Tibial nerve (tissue), 4 donors: ENCODE measurements around the gene ADGRG1. TPM values are rescaled to one million over a fixed set of nuclear protein-coding genes. Genes with fewer than 3 reads are reported as not detected.

Source experiments
- DNase-seq, 2 donors: peaks; one replicate each; pipeline ENCODE4 v3.0.0-alpha.2; 2019; ENCODE audit warnings: low spot score in 2 of 2
- H3K27ac ChIP-seq, 4 donors: fragments of 200-600 bp; sonication (generic) in 3 of 4; one replicate each; pipeline ENCODE4 v1.5.1; 2017 to 2019; ENCODE audit warnings: mild to moderate bottlenecking in 1 of 4
- H3K27me3 ChIP-seq, 2 donors: fragments of 200-600 bp; sonication (generic) in 1 of 2; one replicate each; pipeline versions ENCODE4 v1.5.1 to v1.6.0; 2017 to 2019
- H3K36me3 ChIP-seq, 3 donors: fragments of 200-600 bp; sonication (generic); one replicate each; pipeline ENCODE4 v1.5.1; 2018 to 2019
- H3K4me1 ChIP-seq, 4 donors: fragments of 200-600 bp; sonication (generic) in 3 of 4; one replicate each; pipeline ENCODE4 v1.5.1; 2017 to 2019
- H3K4me3 ChIP-seq, 4 donors: fragments of 200-600 bp; sonication (generic) in 3 of 4; one replicate each; pipeline ENCODE4 v1.5.1; 2017 to 2019; ENCODE audit warnings: mild to moderate bottlenecking in 1 of 4, moderate library complexity in 1 of 4
- H3K9me3 ChIP-seq, 4 donors: fragments of 200-600 bp; sonication (generic) in 3 of 4; one replicate each; pipeline ENCODE4 v1.5.1; 2017 to 2019
- CTCF ChIP-seq, 5 experiments: fragments of 200-600 bp in 3 of 5; fragments of 450-650 bp in 2 of 5; sonication (generic) in 3 of 5; IDR thresholded peaks; one replicate each; pipeline ENCODE4 v1.5.1; 2016 to 2019; ENCODE audit warnings: antibody characterized with exemption in 5 of 5, mild to moderate bottlenecking in 3 of 5, moderate library complexity in 2 of 5
- EP300 ChIP-seq, 2 donors: sonication (generic); formaldehyde crosslinking; IDR thresholded peaks; one replicate each; pipeline ENCODE4 v1.6.1; 2017; ENCODE audit warnings: antibody characterized with exemption in 2 of 2, mild to moderate bottlenecking in 1 of 2
- POLR2A ChIP-seq, 2 donors: fragments of 450-650 bp; IDR thresholded peaks; one replicate each; pipeline ENCODE4 v1.6.1; 2017; ENCODE audit warnings: antibody characterized with exemption in 2 of 2, mild to moderate bottlenecking in 2 of 2, moderate library complexity in 2 of 2
- WGBS, 2 donors: methylation state at CpG; one replicate each; pipeline ENCODE4 v1.1.5; 2018; 5-methylcytosine and 5-hydroxymethylcytosine counted together
- total RNA-seq, 4 donors: library from RNA; depleted of rRNA; stranded (reverse); fragments of >200 nt; gene quantifications; one replicate each; pipeline ENCODE4 v1.1.0, GENCODE V29; 2016

ADGRG1 gene
- total RNA-seq, 4 donors from 2014 or later: 9.0 to 59.4 (median 41.8) TPM

- TF ChIP-seq POLR2A (IDR thresholded peaks at IDR 0.05) (no peak), EP300 (IDR thresholded peaks at IDR 0.05) (no peak), CTCF (IDR thresholded peaks at IDR 0.05) (no peak)
- no peaks in the 10 kb centered on the region for H3K9me3 ChIP-seq
- H3K27ac ChIP-seq: no peak overlapping the region
- H3K36me3 ChIP-seq: peaks cover 0 to 26% (median 3%) of the 10 kb centered on the region in 3 donors
- no peak overlapping the region for H3K4me3 ChIP-seq
- H3K4me1 ChIP-seq: no peaks in the 10 kb centered on the region
- no peaks in the 10 kb centered on the region for H3K27me3 ChIP-seq
- 78 to 85% methylated on average over 11 of the region's 11 CpGs for WGBS, 2 donors
- DNase-seq: no peak
Measured at GRCh38 chr16:57656342-57656955, 28.0 kb downstream of the ADGRG1 start.

- peaks cover 0 to 34% (median 3%) of the 10 kb centered on the region in 3 donors for H3K36me3 ChIP-seq
- 80 to 97% methylated on average over 7 to 13 of the region's 13 CpGs for WGBS, 2 donors
- H3K4me3 ChIP-seq: no peak overlapping the region
- H3K9me3 ChIP-seq: no peaks in the 10 kb centered on the region
- no peaks in the 10 kb centered on the region for H3K4me1 ChIP-seq
- no peaks in the 10 kb centered on the region for H3K27me3 ChIP-seq
- DNase-seq: no peak
- H3K27ac ChIP-seq: no peak overlapping the region
- TF ChIP-seq POLR2A (IDR thresholded peaks at IDR 0.05): no peak
- TF ChIP-seq EP300 (IDR thresholded peaks at IDR 0.05): no peak
- no peak for TF ChIP-seq CTCF (IDR thresholded peaks at IDR 0.05)
Measured at GRCh38 chr16:57657228-57657627, 28.8 kb downstream of the ADGRG1 start.

GRCh38 chr16:57658130-57658877, 29.9 kb downstream of the ADGRG1 start:
- no peaks in the 10 kb centered on the region for H3K4me1 ChIP-seq
- no peaks in the 10 kb centered on the region for H3K9me3 ChIP-seq
- peaks cover 0 to 42% (median 3%) of the 10 kb centered on the region in 3 donors for H3K36me3 ChIP-seq
- no peak for DNase-seq
- WGBS, 2 donors: 78 to 88% methylated on average over 10 of the region's 10 CpGs
- TF ChIP-seq EP300 (IDR thresholded peaks at IDR 0.05) (no peak), POLR2A (IDR thresholded peaks at IDR 0.05) (no peak), CTCF (IDR thresholded peaks at IDR 0.05) (no peak)
- no peaks in the 10 kb centered on the region for H3K27me3 ChIP-seq
- no peak overlapping the region for H3K27ac ChIP-seq
- H3K4me3 ChIP-seq: no peak overlapping the region

- TF ChIP-seq CTCF (IDR thresholded peaks at IDR 0.05): no peak
- no peak for TF ChIP-seq EP300 (IDR thresholded peaks at IDR 0.05)
- no peak for TF ChIP-seq POLR2A (IDR thresholded peaks at IDR 0.05)
- Histone ChIP-seq H3K27me3 (no peaks in the 10 kb centered on the region), H3K27ac (no peak overlapping the region), H3K9me3 (no peaks in the 10 kb centered on the region), H3K36me3 (peaks cover 0 to 48% (median 3%) of the 10 kb centered on the region in 3 donors), H3K4me1 (no peaks in the 10 kb centered on the region), H3K4me3 (no peak overlapping the region)
- DNase-seq: no peak
- 77 to 78% methylated on average over 16 to 18 of the region's 19 CpGs for WGBS, 2 donors
Measured at GRCh38 chr16:57658878-57659674, 30.6 kb downstream of the ADGRG1 start.
